ENCODE results near the gene ENTPD3.
A peak's percentile ranks its signal among the peaks of the same experiment; 100 is the strongest.

ENTPD3 gene

GRCh38 chr3:40387001-40387894, at the start of gene ENTPD3:
ENTPD3 (plus strand) TSS chr3:40387184; CDS start chr3:40388058, 874 bp downstream.
- DNase-seq: peak; percentile 3

- no peak for DNase-seq
Observed at GRCh38 chr3:40339871-40340270, 47.1 kb upstream of the ENTPD3 start.

- no peak for DNase-seq
Observed at GRCh38 chr3:40340541-40341170, 46.3 kb upstream of the ENTPD3 start.

GRCh38 chr3:40341671-40342070, 45.3 kb upstream of the ENTPD3 start:
- DNase-seq: no peak

GRCh38 chr3:40350529-40350928, 36.5 kb upstream of the ENTPD3 start:
- DNase-seq: no peak

- no peak for DNase-seq
Observed at GRCh38 chr3:40355410-40355809, 31.6 kb upstream of the ENTPD3 start.

GRCh38 chr3:40358454-40358853, 28.5 kb upstream of the ENTPD3 start:
- no peak for DNase-seq

- no peak for DNase-seq
Observed at GRCh38 chr3:40363674-40364073, 23.3 kb upstream of the ENTPD3 start.

- DNase-seq: no peak
Observed at GRCh38 chr3:40366203-40367162, 20.5 kb upstream of the ENTPD3 start.

GRCh38 chr3:40369716-40370115, 17.3 kb upstream of the ENTPD3 start:
- no peak for DNase-seq

GRCh38 chr3:40377822-40378221, 9.2 kb upstream of the ENTPD3 start:
- DNase-seq: no peak

GRCh38 chr3:40379674-40380306, 7.2 kb upstream of the ENTPD3 start:
- no peak for DNase-seq

- DNase-seq: no peak
Observed at GRCh38 chr3:40381904-40382616, 4.9 kb upstream of the ENTPD3 start.

GRCh38 chr3:40382617-40382979, 4.4 kb upstream of the ENTPD3 start:
- DNase-seq: no peak

- DNase-seq: no peak
Observed at GRCh38 chr3:40386213-40386612, 771 bp upstream of the ENTPD3 start.

GRCh38 chr3:40387895-40388254, 891 bp downstream of the ENTPD3 start:
- no peak for DNase-seq

- DNase-seq: no peak
Observed at GRCh38 chr3:40396406-40396805, 9.4 kb downstream of the ENTPD3 start.

- DNase-seq: no peak
Observed at GRCh38 chr3:40397129-40397528, 10.1 kb downstream of the ENTPD3 start.

GRCh38 chr3:40397912-40398311, 10.9 kb downstream of the ENTPD3 start:
- no peak for DNase-seq

GRCh38 chr3:40398346-40398745, 11.4 kb downstream of the ENTPD3 start:
- no peak for DNase-seq

GRCh38 chr3:40404591-40405198, 17.7 kb downstream of the ENTPD3 start:
- DNase-seq: no peak

- DNase-seq: no peak
Observed at GRCh38 chr3:40407007-40407406, 20.0 kb downstream of the ENTPD3 start.

Data from suppressor macrophage treated with lipopolysaccharide for 4 hours (primary cell).